ENCODE data around the gene TPSAB1.

DNA sequence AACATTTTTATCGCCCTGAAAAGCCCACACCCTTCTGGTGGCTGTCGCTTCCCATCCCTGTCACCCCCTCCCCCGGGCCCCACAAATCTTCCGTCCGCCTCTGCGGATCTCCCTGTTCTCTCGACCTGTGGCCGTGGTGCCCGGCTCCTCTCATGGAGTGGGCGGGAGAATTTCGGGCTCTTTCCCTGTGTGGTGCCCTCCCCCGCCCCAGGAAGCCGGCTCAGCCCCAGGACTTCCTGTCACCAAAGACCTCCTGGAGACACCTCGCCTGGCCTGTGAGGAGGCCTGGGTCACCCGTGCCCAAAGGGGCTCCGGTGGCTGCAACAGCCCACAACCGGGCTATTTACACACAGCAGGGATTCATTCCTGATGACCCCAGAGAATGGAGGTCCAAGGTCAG lies 42.8 kb downstream of the TPSAB1 start:
- no peak for TF ChIP-seq POLR2A (IDR thresholded peaks at IDR 0.05; ENCODE audit: low read depth, low read length)
- TF ChIP-seq, protein P1, sequence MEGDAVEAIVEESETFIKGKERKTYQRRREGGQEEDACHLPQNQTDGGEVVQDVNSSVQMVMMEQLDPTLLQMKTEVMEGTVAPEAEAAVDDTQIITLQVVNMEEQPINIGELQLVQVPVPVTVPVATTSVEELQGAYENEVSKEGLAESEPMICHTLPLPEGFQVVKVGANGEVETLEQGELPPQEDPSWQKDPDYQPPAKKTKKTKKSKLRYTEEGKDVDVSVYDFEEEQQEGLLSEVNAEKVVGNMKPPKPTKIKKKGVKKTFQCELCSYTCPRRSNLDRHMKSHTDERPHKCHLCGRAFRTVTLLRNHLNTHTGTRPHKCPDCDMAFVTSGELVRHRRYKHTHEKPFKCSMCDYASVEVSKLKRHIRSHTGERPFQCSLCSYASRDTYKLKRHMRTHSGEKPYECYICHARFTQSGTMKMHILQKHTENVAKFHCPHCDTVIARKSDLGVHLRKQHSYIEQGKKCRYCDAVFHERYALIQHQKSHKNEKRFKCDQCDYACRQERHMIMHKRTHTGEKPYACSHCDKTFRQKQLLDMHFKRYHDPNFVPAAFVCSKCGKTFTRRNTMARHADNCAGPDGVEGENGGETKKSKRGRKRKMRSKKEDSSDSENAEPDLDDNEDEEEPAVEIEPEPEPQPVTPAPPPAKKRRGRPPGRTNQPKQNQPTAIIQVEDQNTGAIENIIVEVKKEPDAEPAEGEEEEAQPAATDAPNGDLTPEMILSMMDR (IDR thresholded peaks at IDR 0.05; ENCODE audit: extremely low read depth in 1 of 2, insufficient read depth in 1 of 2, low read depth in 1 of 2, low read length in 2 of 2): no peak
